ENCODE results near the gene UGT1A7.

GRCh38 chr2:233764264-233764663 is 82.6 kb downstream of the UGT1A7 start:
- TF ChIP-seq CTCF (IDR thresholded peaks at IDR 0.05; ENCODE audit: insufficient read depth, low read length, poor library complexity, severe bottlenecking) = no peak
- TF ChIP-seq EZH2phosphoT487 (conservative IDR thresholded peaks at IDR 0.05; ENCODE audit: low read length) = no peak
